Keratinocyte (primary cell): Measurements from ENCODE around the gene GRIA4. TPM values are rescaled to one million over a fixed set of nuclear protein-coding genes. Genes with fewer than 3 reads are reported as not detected.

Experiments used
- DNase-seq: peaks from one replicate; pipeline ENCODE4 v3.0.0-alpha.2; 2011; ENCODE audit warnings: low read depth, missing footprints, low spot score
- FAIRE-seq: peaks from 2 replicates; lab custom pipeline; 2011; peaks lifted over from hg19 to GRCh38; lab: Jason Lieb, UNC
- H2AFZ ChIP-seq: 2 replicates; pipeline ENCODE4 v1.6.0; 2012; ENCODE audit warnings: low read length, control low read depth, inconsistent platforms; ENCODE audit not compliant: control insufficient read depth
- H3K27ac ChIP-seq: 2 replicates; pipeline ENCODE4 v1.5.1; 2011; ENCODE audit warnings: low read length; ENCODE audit not compliant: control insufficient read depth, insufficient read depth
- H3K27me3 ChIP-seq: 3 replicates; pipeline ENCODE4 v1.6.0; 2011; ENCODE audit warnings: low read length; ENCODE audit not compliant: control insufficient read depth, insufficient read depth; ENCODE audit errors: extremely low read depth
- H3K36me3 ChIP-seq, 2 experiments: 2 replicates in 1 of 2; 3 replicates in 1 of 2; pipeline ENCODE4 v1.5.1; 2011; ENCODE audit warnings: low read length in 2 of 2, mild to moderate bottlenecking in 1 of 2; ENCODE audit not compliant: control insufficient read depth in 2 of 2, insufficient read depth in 2 of 2; ENCODE audit errors: extremely low read depth in 1 of 2
- H3K4me1 ChIP-seq: 3 replicates; pipeline ENCODE4 v1.5.1; 2011; ENCODE audit warnings: low read length; ENCODE audit not compliant: control insufficient read depth, insufficient read depth; ENCODE audit errors: extremely low read depth
- H3K4me2 ChIP-seq: 3 replicates; pipeline ENCODE4 v1.6.0; 2011; ENCODE audit warnings: low read depth, low read length; ENCODE audit not compliant: control insufficient read depth, insufficient read depth; ENCODE audit errors: extremely low read depth
- H3K4me3 ChIP-seq, 3 experiments: fragments of 200-600 bp in 1 of 3; sonication (generic) in 1 of 3; 2 replicates in 2 of 3; 3 replicates in 1 of 3; pipeline ENCODE4 v1.5.1; 2011 to 2016; ENCODE audit warnings: low read length in 3 of 3, mild to moderate bottlenecking in 3 of 3, control low read depth in 2 of 3, inconsistent platforms in 1 of 3, low read depth in 1 of 3, mixed read lengths in 1 of 3, mixed run types in 1 of 3, moderate library complexity in 1 of 3; ENCODE audit not compliant: control insufficient read depth in 2 of 3, insufficient read depth in 2 of 3; ENCODE audit errors: extremely low read depth in 1 of 3
- H3K79me2 ChIP-seq: 2 replicates; pipeline ENCODE4 v1.6.0; 2012; ENCODE audit warnings: low read length; ENCODE audit not compliant: control insufficient read depth, insufficient read depth
- H3K9ac ChIP-seq: 3 replicates; pipeline ENCODE4 v1.6.0; 2011; ENCODE audit warnings: low read length; ENCODE audit not compliant: control insufficient read depth, insufficient read depth; ENCODE audit errors: extremely low read depth
- H3K9me1 ChIP-seq: 3 replicates; pipeline ENCODE4 v1.6.0; 2011; ENCODE audit warnings: low read length; ENCODE audit not compliant: control insufficient read depth, insufficient read depth; ENCODE audit errors: extremely low read depth
- H3K9me3 ChIP-seq: 2 replicates; pipeline ENCODE4 v1.5.1; 2012; ENCODE audit warnings: low read depth, low read length; ENCODE audit not compliant: control insufficient read depth
- H4K20me1 ChIP-seq: 3 replicates; pipeline ENCODE4 v1.6.0; 2011; ENCODE audit warnings: low read length; ENCODE audit not compliant: control insufficient read depth, insufficient read depth; ENCODE audit errors: extremely low read depth
- EZH2 ChIP-seq: IDR thresholded peaks from one replicate; pipeline ENCODE4 v1.6.1; 2012; ENCODE audit warnings: inconsistent platforms, mild to moderate bottlenecking, low read length, moderate library complexity
- dilution Hi-C: fragments of 300-500 bp; cut with MboI; formaldehyde crosslinking; loops from one replicate; pipeline ENCODE4 v1.7.0; 2020; ENCODE audit warnings: low sequenced_read_pairs; ENCODE audit not compliant: extremely low pct_ligation_motif_present
- polyA plus RNA-seq, 5 experiments: library from polyadenylated mRNA; depleted of rRNA in 3 of 5; stranded (reverse) in 3 of 5; stranded (forward) in 1 of 5; unstranded in 1 of 5; fragments of >200 nt; gene quantifications; 1 replicate in 1 of 5; 2 replicates in 3 of 5; 3 replicates in 1 of 5; pipeline versions ENCODE4 v1.2.1 to v1.2.3, GENCODE V29; 2011 to 2012; ENCODE audit warnings: missing spikeins in 2 of 5, low read depth in 1 of 5, low replicate concordance in 1 of 5
- TF ChIP-seq, protein P1 (sequence below), 3 experiments: IDR thresholded peaks in 1 of 3; conservative IDR thresholded peaks in 1 of 3; optimal IDR thresholded peaks in 1 of 3; 2 replicates in 2 of 3; 3 replicates in 1 of 3; pipeline versions ENCODE3 to v1.5.1; 2011; ENCODE audit warnings: low read length in 3 of 3, mild to moderate bottlenecking in 3 of 3, moderate library complexity in 2 of 3, control low read depth in 1 of 3, inconsistent platforms in 1 of 3; ENCODE audit not compliant: insufficient read depth in 2 of 3; ENCODE audit errors: extremely low read depth in 1 of 3

GRIA4 gene
- polyA plus RNA-seq, 1 donor (not counting 4 experiments of a cell fraction or from before 2014, with no cell fraction given), result not detected

DNA sequence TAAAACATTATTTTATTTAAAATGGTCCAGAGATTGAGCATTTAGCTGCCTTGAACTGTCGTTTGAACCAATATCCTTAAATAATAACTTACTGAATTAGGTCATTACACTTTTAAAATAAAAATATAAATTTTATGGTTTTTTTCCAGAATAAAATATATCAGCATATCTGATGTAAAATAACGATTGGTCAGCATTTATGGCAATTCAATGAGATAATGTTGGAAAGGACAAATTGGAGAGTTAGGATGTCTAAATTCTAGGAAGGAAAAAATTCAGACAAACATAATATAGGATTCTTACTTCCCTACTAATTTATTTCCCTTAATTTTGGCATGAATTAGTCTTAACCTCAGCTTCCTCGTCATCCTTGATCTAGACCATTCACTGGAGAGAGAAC is 113.4 kb downstream of the GRIA4 start:
- H3K27me3 ChIP-seq, result no peaks in the 10 kb centered on the region
- TF ChIP-seq EZH2, result no peak
- TF ChIP-seq, protein P1, sequence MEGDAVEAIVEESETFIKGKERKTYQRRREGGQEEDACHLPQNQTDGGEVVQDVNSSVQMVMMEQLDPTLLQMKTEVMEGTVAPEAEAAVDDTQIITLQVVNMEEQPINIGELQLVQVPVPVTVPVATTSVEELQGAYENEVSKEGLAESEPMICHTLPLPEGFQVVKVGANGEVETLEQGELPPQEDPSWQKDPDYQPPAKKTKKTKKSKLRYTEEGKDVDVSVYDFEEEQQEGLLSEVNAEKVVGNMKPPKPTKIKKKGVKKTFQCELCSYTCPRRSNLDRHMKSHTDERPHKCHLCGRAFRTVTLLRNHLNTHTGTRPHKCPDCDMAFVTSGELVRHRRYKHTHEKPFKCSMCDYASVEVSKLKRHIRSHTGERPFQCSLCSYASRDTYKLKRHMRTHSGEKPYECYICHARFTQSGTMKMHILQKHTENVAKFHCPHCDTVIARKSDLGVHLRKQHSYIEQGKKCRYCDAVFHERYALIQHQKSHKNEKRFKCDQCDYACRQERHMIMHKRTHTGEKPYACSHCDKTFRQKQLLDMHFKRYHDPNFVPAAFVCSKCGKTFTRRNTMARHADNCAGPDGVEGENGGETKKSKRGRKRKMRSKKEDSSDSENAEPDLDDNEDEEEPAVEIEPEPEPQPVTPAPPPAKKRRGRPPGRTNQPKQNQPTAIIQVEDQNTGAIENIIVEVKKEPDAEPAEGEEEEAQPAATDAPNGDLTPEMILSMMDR (optimal IDR thresholded peaks at IDR 0.05 in 1 of 3, IDR thresholded peaks at IDR 0.05 in 1 of 3, conservative IDR thresholded peaks at IDR 0.05 in 1 of 3; ENCODE audit: extremely low read depth in 1 of 3, insufficient read depth in 2 of 3, low read length in 3 of 3), result no peak
- dilution Hi-C loops, result no loop called here
- no peaks in the 10 kb centered on the region for H4K20me1 ChIP-seq
- no peaks in the 10 kb centered on the region for H3K36me3 ChIP-seq
- H2AFZ ChIP-seq, result no peak overlapping the region
- no peak for DNase-seq
- H3K4me3 ChIP-seq, result no peak overlapping the region
- H3K4me1 ChIP-seq, result no peaks in the 10 kb centered on the region
- no peaks in the 10 kb centered on the region for H3K79me2 ChIP-seq
- H3K9me3 ChIP-seq, result no peaks in the 10 kb centered on the region
- H3K4me2 ChIP-seq, result no peak overlapping the region
- no peaks in the 10 kb centered on the region for H3K9me1 ChIP-seq
- no peak overlapping the region for H3K9ac ChIP-seq
- no peak for FAIRE-seq
- no peak overlapping the region for H3K27ac ChIP-seq

DNA sequence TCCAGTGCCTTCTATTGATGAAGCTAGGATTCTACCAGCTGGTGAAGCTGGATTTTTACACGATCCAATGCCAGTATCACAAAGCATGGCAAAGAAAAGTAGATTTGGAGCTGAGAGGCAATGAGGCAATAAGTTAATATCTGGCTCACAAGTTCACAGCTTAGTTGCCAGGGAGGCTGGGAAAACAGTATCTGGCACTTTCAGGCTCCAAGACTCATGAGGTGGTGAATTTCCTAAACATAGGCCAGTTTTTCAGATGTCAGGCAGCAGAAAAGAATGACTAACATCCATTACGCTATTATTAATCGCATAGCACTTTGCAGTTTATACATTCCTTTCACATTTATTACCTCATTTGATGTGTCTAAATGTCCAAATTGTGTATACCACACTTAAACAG is 122.7 kb downstream of the GRIA4 start:
- H4K20me1 ChIP-seq, result no peaks in the 10 kb centered on the region
- no peak overlapping the region for H2AFZ ChIP-seq
- no peaks in the 10 kb centered on the region for H3K79me2 ChIP-seq
- DNase-seq (no peak), FAIRE-seq (no peak)
- H3K4me3 ChIP-seq, result no peak overlapping the region
- H3K4me1 ChIP-seq, result no peaks in the 10 kb centered on the region
- H3K9me3 ChIP-seq, result no peaks in the 10 kb centered on the region
- no peaks in the 10 kb centered on the region for H3K27me3 ChIP-seq
- dilution Hi-C loops, result no loop called here
- no peak overlapping the region for H3K9ac ChIP-seq
- H3K36me3 ChIP-seq, result no peaks in the 10 kb centered on the region
- H3K27ac ChIP-seq, result no peak overlapping the region
- no peak overlapping the region for H3K4me2 ChIP-seq
- TF ChIP-seq, protein P1 (optimal IDR thresholded peaks at IDR 0.05 in 1 of 3, IDR thresholded peaks at IDR 0.05 in 1 of 3, conservative IDR thresholded peaks at IDR 0.05 in 1 of 3; ENCODE audit: extremely low read depth in 1 of 3, insufficient read depth in 2 of 3, low read length in 3 of 3), result no peak
- no peak for TF ChIP-seq EZH2
- H3K9me1 ChIP-seq, result no peaks in the 10 kb centered on the region
